Neural cell (in vitro differentiated cells): ENCODE results near the gene NUCB2. TPM values are rescaled to one million over a fixed set of nuclear protein-coding genes. Genes with fewer than 3 reads are reported as not detected.
"Not testable (repeated sequence)": the region's sequence is repeated elsewhere in the genome, so short reads cannot be mapped to it uniquely, and the experiment has no call there.

Experiments used
- H2AFZ ChIP-seq: fragments of 200-600, 300-800 bp; sonication (generic), shearing (Covaris generic); 2 replicates; pipeline ENCODE4 v1.6.0; 2014; ENCODE audit warnings: low read depth, mild to moderate bottlenecking, antibody characterized with exemption, low read length, moderate library complexity
- H3F3A ChIP-seq: fragments of 200-600 bp; shearing (Covaris generic); 2 replicates; pipeline ENCODE4 v1.6.1; 2016; ENCODE audit warnings: mild to moderate bottlenecking, moderate library complexity, mixed read lengths, antibody characterized with exemption, low read length; ENCODE audit not compliant: insufficient read depth, poor library complexity, severe bottlenecking
- H3K27ac ChIP-seq: fragments of 200-600, 300-800 bp; sonication (generic), shearing (Covaris generic); 2 replicates; pipeline ENCODE4 v1.5.1; 2014; ENCODE audit warnings: mild to moderate bottlenecking, low read length, moderate library complexity
- H3K27me3 ChIP-seq: fragments of 300-800, 200-600 bp; sonication (generic), shearing (Covaris generic); 2 replicates; pipeline ENCODE4 v1.6.0; 2014; ENCODE audit warnings: mild to moderate bottlenecking, low read depth, low read length, moderate library complexity; ENCODE audit not compliant: insufficient read depth
- H3K36me3 ChIP-seq: fragments of 300-800, 200-600 bp; sonication (generic), shearing (Covaris generic); 2 replicates; pipeline ENCODE4 v1.5.1; 2014; ENCODE audit warnings: mild to moderate bottlenecking, antibody characterized with exemption, low read length, moderate library complexity; ENCODE audit not compliant: insufficient read depth
- H3K4me2 ChIP-seq: fragments of 300-800, 200-600 bp; sonication (generic), shearing (Covaris generic); 2 replicates; pipeline ENCODE4 v1.6.0; 2014; ENCODE audit warnings: mild to moderate bottlenecking, low read length
- H3K4me3 ChIP-seq: fragments of 300-800, 200-600 bp; sonication (generic), shearing (Covaris generic); 2 replicates; pipeline ENCODE4 v1.5.1; 2014; ENCODE audit warnings: mild to moderate bottlenecking, low read length, moderate library complexity
- H3K79me2 ChIP-seq: fragments of 200-600 bp; shearing (Covaris generic); replicated peaks from 2 replicates; pipeline ENCODE4 v1.6.0; 2014; ENCODE audit warnings: mild to moderate bottlenecking, low read length, moderate library complexity; ENCODE audit not compliant: insufficient read depth
- H3K9ac ChIP-seq: fragments of 300-800, 200-600 bp; sonication (generic), shearing (Covaris generic); 2 replicates; pipeline ENCODE4 v1.6.1; 2016; ENCODE audit warnings: mild to moderate bottlenecking, low read length, mixed read lengths
- H3K9me2 ChIP-seq: fragments of 200-600 bp; shearing (Covaris generic); 2 replicates; pipeline ENCODE4 v1.6.1; 2016; ENCODE audit warnings: mild to moderate bottlenecking, low read length, mixed read lengths; ENCODE audit not compliant: insufficient read depth
- H3K9me3 ChIP-seq: fragments of 200-600, 300-800 bp; sonication (generic), shearing (Covaris generic); 2 replicates; pipeline ENCODE4 v1.6.1; 2016; ENCODE audit warnings: mild to moderate bottlenecking, mixed run types, low read length, moderate library complexity, mixed read lengths
- H4K20me1 ChIP-seq: fragments of 200-600 bp; shearing (Covaris generic); 2 replicates; pipeline ENCODE4 v1.6.1; 2016; ENCODE audit warnings: mild to moderate bottlenecking, mixed run types; ENCODE audit not compliant: insufficient read depth
- EP300 ChIP-seq: fragments of 450-650 bp; conservative IDR thresholded peaks from 2 replicates; pipeline ENCODE4 v1.6.1; 2014; ENCODE audit warnings: antibody characterized with exemption, mild to moderate bottlenecking, moderate library complexity; ENCODE audit not compliant: poor library complexity, severe bottlenecking
- EZH2 ChIP-seq: fragments of 200-600, 300-800 bp; shearing (Covaris generic), sonication (generic); IDR thresholded peaks from 2 replicates; pipeline ENCODE4 v1.6.1; 2014; ENCODE audit warnings: antibody characterized with exemption, low read length, borderline replicate concordance, mild to moderate bottlenecking; ENCODE audit not compliant: insufficient read depth, poor library complexity, severe bottlenecking
- MXI1 ChIP-seq: fragments of 450-650 bp; conservative IDR thresholded peaks from 2 replicates; pipeline ENCODE4 v1.6.1; 2014; ENCODE audit warnings: antibody characterized with exemption, mild to moderate bottlenecking; ENCODE audit not compliant: poor library complexity, severe bottlenecking
- POLR2AphosphoS5 ChIP-seq: IDR thresholded peaks from 2 replicates; pipeline ENCODE4 v1.6.1; 2012
- RAD21 ChIP-seq: fragments of 450-650 bp; conservative IDR thresholded peaks from 2 replicates; pipeline ENCODE4 v1.6.1; 2014; ENCODE audit warnings: antibody characterized with exemption, mild to moderate bottlenecking, moderate library complexity
- SMC3 ChIP-seq: fragments of 450-650 bp; conservative IDR thresholded peaks from 2 replicates; pipeline ENCODE4 v1.6.1; 2014; ENCODE audit warnings: antibody characterized with exemption, mild to moderate bottlenecking, moderate library complexity; ENCODE audit not compliant: poor library complexity
- TAF1 ChIP-seq: IDR thresholded peaks from 2 replicates; pipeline ENCODE4 v1.6.1; 2012; ENCODE audit warnings: low read depth
- polyA plus RNA-seq: library from polyadenylated mRNA; depleted of rRNA; stranded (reverse); fragments of >200 nt; gene quantifications from 2 replicates; pipeline ENCODE4 v1.2.3, GENCODE V29; 2014
- TF ChIP-seq, protein P1 (sequence below): fragments of 450-650 bp; IDR thresholded peaks from 2 replicates; pipeline ENCODE4 v1.5.1; 2014; ENCODE audit warnings: antibody characterized with exemption, mild to moderate bottlenecking, moderate library complexity; ENCODE audit not compliant: poor library complexity, severe bottlenecking
- TF ChIP-seq, protein P2 (sequence below): IDR thresholded peaks from 2 replicates; pipeline ENCODE4 v1.6.1; 2012; ENCODE audit warnings: borderline replicate concordance

NUCB2 gene
- polyA plus RNA-seq, 1 donor from 2014 or later = 120 TPM

DNA sequence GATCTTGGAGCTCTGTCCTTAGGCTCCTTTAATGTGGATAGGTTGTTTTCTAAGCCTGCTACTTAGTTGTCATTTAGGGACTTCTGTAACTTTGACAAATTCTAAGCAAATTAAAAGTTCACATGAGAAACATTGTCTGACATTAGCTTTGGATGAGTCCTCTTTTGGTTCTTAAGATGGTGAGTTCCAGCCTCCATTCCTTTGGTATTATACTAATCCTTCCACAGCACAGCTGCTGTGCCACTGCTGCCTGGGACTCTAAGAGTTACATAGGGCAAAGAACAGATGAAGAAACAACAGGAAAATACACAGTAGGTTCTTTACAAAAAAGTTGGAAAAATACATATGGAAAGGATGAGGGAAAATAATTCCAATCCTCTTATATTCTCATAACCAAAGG is 43.4 kb upstream of the NUCB2 start:
- H3K27me3 ChIP-seq = no peaks in the 10 kb centered on the region
- H4K20me1 ChIP-seq = no peaks in the 10 kb centered on the region

DNA sequence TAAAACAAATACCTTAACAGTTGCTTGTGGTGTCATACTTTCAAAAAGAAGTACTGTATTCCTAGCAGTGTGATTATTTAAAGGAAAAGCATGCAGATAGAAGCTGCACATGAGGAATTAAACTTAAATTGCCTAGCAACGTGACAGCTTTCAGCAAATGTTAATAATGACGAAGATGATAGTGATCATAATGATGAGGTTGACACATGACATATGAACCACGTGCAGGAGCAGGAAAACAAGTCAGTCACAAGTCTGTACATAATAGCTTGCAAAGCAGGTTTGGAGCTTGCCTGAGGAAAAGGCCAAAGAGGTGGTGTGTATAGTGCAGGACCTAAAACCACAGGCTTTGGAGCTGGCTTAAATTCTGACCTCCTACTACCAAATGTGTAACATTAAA is 38.2 kb upstream of the NUCB2 start:
- H3K36me3 ChIP-seq = no peaks in the 10 kb centered on the region
- TF ChIP-seq POLR2AphosphoS5 = peak; percentile 96
- no peak for TF ChIP-seq RAD21
- TF ChIP-seq MXI1 = peak; percentile 86
- TF ChIP-seq, protein P1, sequence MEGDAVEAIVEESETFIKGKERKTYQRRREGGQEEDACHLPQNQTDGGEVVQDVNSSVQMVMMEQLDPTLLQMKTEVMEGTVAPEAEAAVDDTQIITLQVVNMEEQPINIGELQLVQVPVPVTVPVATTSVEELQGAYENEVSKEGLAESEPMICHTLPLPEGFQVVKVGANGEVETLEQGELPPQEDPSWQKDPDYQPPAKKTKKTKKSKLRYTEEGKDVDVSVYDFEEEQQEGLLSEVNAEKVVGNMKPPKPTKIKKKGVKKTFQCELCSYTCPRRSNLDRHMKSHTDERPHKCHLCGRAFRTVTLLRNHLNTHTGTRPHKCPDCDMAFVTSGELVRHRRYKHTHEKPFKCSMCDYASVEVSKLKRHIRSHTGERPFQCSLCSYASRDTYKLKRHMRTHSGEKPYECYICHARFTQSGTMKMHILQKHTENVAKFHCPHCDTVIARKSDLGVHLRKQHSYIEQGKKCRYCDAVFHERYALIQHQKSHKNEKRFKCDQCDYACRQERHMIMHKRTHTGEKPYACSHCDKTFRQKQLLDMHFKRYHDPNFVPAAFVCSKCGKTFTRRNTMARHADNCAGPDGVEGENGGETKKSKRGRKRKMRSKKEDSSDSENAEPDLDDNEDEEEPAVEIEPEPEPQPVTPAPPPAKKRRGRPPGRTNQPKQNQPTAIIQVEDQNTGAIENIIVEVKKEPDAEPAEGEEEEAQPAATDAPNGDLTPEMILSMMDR = no peak
- no peak for TF ChIP-seq TAF1
- TF ChIP-seq, protein P2, sequence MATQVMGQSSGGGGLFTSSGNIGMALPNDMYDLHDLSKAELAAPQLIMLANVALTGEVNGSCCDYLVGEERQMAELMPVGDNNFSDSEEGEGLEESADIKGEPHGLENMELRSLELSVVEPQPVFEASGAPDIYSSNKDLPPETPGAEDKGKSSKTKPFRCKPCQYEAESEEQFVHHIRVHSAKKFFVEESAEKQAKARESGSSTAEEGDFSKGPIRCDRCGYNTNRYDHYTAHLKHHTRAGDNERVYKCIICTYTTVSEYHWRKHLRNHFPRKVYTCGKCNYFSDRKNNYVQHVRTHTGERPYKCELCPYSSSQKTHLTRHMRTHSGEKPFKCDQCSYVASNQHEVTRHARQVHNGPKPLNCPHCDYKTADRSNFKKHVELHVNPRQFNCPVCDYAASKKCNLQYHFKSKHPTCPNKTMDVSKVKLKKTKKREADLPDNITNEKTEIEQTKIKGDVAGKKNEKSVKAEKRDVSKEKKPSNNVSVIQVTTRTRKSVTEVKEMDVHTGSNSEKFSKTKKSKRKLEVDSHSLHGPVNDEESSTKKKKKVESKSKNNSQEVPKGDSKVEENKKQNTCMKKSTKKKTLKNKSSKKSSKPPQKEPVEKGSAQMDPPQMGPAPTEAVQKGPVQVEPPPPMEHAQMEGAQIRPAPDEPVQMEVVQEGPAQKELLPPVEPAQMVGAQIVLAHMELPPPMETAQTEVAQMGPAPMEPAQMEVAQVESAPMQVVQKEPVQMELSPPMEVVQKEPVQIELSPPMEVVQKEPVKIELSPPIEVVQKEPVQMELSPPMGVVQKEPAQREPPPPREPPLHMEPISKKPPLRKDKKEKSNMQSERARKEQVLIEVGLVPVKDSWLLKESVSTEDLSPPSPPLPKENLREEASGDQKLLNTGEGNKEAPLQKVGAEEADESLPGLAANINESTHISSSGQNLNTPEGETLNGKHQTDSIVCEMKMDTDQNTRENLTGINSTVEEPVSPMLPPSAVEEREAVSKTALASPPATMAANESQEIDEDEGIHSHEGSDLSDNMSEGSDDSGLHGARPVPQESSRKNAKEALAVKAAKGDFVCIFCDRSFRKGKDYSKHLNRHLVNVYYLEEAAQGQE = peak; percentile 18
- no peak for TF ChIP-seq EZH2
- TF ChIP-seq SMC3 = peak; percentile 10
- peak; percentile 97 for TF ChIP-seq EP300
- no peaks in the 10 kb centered on the region for H4K20me1 ChIP-seq
- no peak overlapping the region for H2AFZ ChIP-seq
- H3K9me3 ChIP-seq = no peaks in the 10 kb centered on the region
- H3K9ac ChIP-seq = no peak overlapping the region
- H3F3A ChIP-seq = no peaks in the 10 kb centered on the region
- H3K4me2 ChIP-seq = peak overlapping the region; percentile 90
- peak overlapping the region; percentile 40 for H3K4me3 ChIP-seq
- H3K27me3 ChIP-seq = no peaks in the 10 kb centered on the region
- H3K27ac ChIP-seq = peak overlapping the region; percentile 77
- H3K9me2 ChIP-seq = no peaks in the 10 kb centered on the region
- no peaks in the 10 kb centered on the region for H3K79me2 ChIP-seq

More for the DNA sequence above, 43.4 kb upstream of the NUCB2 start:
- Histone ChIP-seq H3K9ac (no peak overlapping the region), H3K36me3 (no peaks in the 10 kb centered on the region), H3K4me2 (no peak overlapping the region), H3F3A (no peaks in the 10 kb centered on the region), H2AFZ (no peak overlapping the region), H3K9me3 (no peaks in the 10 kb centered on the region), H3K4me3 (no peak overlapping the region), H3K79me2 (no peaks in the 10 kb centered on the region), H3K9me2 (no peaks in the 10 kb centered on the region), H3K27ac (no peak overlapping the region)
- TF ChIP-seq EP300 (no peak), RAD21 (no peak), TAF1 (no peak), MXI1 (no peak), POLR2AphosphoS5 (no peak), EZH2 (no peak)
- TF ChIP-seq, protein P1 = no peak
- TF ChIP-seq, protein P2 = no peak

DNA sequence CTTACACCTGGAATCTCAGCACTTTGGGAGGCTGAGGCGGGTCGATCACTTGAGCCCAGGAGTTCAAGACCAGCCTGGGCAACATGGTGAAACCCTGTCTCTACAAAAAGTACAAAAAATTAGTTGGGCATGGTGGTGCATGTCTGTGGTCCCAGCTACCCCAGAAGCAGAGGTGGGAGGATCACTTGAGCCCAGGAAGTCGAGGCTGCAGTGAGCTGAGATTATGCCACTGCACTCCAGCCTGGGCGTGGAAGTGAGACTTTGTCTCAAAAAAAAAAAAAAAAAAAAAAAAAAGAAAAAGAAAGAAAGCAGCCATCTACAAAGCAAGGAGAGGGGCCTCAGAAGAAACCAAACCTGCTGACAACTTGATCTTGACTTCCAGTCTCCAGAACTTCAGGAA is 36.6 kb upstream of the NUCB2 start:
- H3K9me2 ChIP-seq, H3K4me3 ChIP-seq: not testable (repeated sequence)

More for the DNA sequence above, 36.6 kb upstream of the NUCB2 start:
- H3K4me2 ChIP-seq, H3F3A ChIP-seq, H3K9ac ChIP-seq, H3K36me3 ChIP-seq, H3K9me3 ChIP-seq, H4K20me1 ChIP-seq, H3K79me2 ChIP-seq, H3K27me3 ChIP-seq, H2AFZ ChIP-seq, H3K27ac ChIP-seq: not testable (repeated sequence)
